GM10248 (cell line): ENCODE data around the gene LRTM2.

ENCODE experiments used
- CTCF ChIA-PET: fragments of 300-600 bp; sonication (Branson Sonifier 250); formaldehyde crosslinking; extraction: SDS; loops from one replicate; lab custom pipeline; 2021; ENCODE audit warnings: antibody characterized with exemption; lab: Yijun Ruan, JAX
- POLR2A ChIA-PET: fragments of 350-650 bp; sonication (Branson Sonifier 250); formaldehyde crosslinking; extraction: SDS; loops from one replicate; lab custom pipeline; 2020; ENCODE audit warnings: antibody characterized with exemption; lab: Yijun Ruan, JAX
- DNase-seq: peaks from one replicate; pipeline ENCODE4 v3.0.0; 2012; ENCODE audit errors: extremely low spot score
- TF ChIP-seq, protein P1 (sequence below): IDR thresholded peaks from 2 replicates; pipeline ENCODE4 v1.5.1; 2012; ENCODE audit warnings: mild to moderate bottlenecking, low read depth; ENCODE audit errors: extremely low read depth, missing control alignments, control extremely low read depth

The LRTM2 gene

DNA sequence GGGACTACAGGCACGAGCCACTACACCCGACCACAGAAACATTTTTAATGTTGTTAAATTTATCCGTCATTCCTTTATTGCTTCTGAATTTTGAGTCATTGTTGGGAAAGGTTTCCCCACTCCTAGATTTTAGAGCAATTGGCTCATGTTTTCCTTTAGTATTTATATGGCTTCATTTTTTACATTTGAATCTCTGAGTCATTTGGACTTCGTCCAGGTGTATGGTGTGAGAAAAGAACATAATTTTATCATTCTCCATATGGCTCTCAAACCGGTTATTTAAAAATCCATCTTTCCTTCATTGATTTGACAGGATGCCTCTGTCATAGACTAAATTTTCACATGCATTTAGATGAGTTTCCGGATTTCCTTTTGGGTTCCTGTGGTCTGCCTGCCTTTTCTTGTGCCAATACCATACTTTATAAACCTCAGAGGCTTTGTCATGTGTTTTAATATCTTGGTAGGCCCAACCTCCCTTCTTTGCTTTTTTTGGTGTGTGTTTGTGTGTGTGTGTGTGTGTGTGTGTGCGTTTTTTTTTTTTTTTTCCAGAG is 30.9 kb downstream of the LRTM2 start:
- DNase-seq: no peak
- TF ChIP-seq, protein P1, sequence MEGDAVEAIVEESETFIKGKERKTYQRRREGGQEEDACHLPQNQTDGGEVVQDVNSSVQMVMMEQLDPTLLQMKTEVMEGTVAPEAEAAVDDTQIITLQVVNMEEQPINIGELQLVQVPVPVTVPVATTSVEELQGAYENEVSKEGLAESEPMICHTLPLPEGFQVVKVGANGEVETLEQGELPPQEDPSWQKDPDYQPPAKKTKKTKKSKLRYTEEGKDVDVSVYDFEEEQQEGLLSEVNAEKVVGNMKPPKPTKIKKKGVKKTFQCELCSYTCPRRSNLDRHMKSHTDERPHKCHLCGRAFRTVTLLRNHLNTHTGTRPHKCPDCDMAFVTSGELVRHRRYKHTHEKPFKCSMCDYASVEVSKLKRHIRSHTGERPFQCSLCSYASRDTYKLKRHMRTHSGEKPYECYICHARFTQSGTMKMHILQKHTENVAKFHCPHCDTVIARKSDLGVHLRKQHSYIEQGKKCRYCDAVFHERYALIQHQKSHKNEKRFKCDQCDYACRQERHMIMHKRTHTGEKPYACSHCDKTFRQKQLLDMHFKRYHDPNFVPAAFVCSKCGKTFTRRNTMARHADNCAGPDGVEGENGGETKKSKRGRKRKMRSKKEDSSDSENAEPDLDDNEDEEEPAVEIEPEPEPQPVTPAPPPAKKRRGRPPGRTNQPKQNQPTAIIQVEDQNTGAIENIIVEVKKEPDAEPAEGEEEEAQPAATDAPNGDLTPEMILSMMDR: no peak
- ChIA-PET CTCF (no interaction called here), POLR2A (no interaction called here)

DNA sequence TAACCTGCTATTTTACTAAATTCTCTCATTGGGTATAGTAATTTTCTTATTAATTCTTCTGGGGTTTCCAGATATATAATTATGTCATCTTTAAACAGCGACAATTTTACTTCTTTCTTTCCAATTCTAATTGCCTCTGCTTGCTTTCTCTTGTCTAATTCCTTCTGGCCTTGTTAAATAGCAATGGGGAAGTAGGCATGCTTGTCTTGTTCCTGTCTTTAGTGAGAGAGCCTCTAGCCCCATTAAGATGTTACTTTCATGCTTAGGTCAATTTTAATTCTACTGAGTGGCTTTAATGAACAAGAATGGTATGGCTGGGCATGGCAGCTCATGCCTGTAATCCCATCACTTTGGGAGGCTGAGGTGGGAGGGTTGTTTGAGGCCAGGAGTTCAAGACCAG is 31.7 kb downstream of the LRTM2 start:
- POLR2A ChIA-PET: no interaction called here
- TF ChIP-seq, protein P1: no peak
- CTCF ChIA-PET: no interaction called here
- no peak for DNase-seq

DNA sequence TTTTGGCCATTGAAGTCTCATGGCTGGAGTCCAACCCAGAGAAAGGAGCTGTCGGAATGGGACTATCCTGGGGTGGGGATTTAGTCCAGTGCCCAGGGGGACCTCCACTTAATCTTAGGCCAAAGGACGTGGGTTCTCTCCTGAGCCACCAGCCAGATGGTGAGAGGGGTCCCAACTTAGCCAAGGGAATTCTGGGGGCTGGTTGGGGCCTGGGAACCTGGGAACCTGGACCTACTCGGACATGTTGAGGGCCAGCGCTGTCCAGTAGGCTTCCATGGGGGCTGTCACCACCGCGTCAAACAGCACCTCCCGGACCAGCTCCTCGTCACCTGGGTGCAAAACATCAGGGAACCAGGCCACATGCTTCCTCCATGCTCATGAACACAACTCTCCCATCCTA is 33.4 kb downstream of the LRTM2 start:
- POLR2A ChIA-PET: no interaction called here
- TF ChIP-seq, protein P1: no peak
- no peak for DNase-seq
- CTCF ChIA-PET: interaction anchor here (1.7 kb wide), 1 partner anchor 13 kb away, joined by 4 read pairs; no protein-coding TSS in a partner anchor

DNA sequence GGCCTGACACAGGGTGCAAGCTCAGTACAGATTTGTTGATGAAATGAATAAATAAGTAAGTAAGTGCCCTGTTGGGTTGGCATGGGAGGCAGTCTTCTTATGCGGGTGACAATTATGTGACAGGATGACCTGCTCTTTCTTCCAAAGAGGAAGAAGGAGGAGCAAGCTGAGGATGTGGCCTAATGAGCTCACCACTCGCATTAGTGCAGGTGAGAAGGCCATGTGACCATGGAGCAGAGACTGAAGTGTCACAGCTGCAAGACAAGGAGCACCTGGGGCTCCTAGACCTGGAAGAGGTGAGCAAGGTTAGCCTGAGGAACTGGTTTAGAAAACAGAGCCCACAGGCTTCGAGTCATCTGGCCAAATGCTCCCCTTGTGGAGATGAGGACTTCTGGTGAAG is 34.9 kb downstream of the LRTM2 start:
- DNase-seq: no peak
- ChIA-PET POLR2A (no interaction called here), CTCF (interaction anchor here (1.2 kb wide), 1 partner anchor 18 kb away, joined by 3 read pairs; no protein-coding TSS in a partner anchor)
- TF ChIP-seq, protein P1: no peak

DNA sequence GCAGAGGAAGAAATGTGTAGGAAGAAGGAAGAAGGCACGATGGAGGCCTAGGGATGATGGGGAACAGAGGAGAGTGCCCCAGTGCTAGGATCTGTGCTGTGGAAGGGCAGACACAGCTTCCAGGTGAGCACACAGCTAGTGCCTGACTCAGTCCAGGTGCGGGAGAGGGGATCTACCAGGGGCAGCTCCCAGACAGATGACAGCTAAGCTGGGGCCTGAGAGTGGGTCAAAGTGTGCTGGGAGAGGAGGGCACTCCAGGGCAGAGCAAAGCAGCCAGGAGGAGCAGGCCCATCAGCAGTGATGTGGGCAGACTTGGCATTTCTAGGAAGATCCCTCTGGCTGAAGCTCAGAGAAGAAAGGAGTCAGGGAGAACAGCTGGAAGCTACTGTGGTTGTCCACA is 36.7 kb downstream of the LRTM2 start:
- TF ChIP-seq, protein P1: no peak
- POLR2A ChIA-PET: no interaction called here
- no peak for DNase-seq
- CTCF ChIA-PET: interaction anchor here (1.2 to 3.0 kb wide), 2 partner anchors 17 to 83 kb away, joined by 3 to 10 read pairs; no protein-coding TSS in a partner anchor

DNA sequence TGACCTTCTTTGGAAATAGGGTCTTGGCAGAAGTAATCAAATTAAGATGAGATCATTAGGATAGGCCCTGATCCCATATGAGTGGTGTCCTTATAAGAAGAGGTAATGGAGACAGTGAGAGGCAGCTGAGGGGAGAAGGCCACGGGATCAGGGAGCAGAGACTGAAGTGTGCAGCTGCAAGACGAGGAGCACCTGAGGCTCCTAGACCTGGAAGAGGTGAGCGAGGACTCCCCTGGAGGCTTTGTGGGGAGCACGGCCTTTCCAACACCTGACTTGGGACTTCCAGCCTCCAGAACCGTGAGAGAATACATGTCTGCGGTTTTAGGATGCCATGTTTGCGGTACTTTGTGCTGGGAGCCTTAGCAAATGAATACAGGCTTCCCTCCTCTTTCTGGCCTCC is 37.5 kb downstream of the LRTM2 start:
- no peak for DNase-seq
- TF ChIP-seq, protein P1: no peak
- POLR2A ChIA-PET: no interaction called here
- CTCF ChIA-PET: interaction anchor here (3.0 kb wide), 1 partner anchor 82 kb away, joined by 10 read pairs; no protein-coding TSS in a partner anchor

DNA sequence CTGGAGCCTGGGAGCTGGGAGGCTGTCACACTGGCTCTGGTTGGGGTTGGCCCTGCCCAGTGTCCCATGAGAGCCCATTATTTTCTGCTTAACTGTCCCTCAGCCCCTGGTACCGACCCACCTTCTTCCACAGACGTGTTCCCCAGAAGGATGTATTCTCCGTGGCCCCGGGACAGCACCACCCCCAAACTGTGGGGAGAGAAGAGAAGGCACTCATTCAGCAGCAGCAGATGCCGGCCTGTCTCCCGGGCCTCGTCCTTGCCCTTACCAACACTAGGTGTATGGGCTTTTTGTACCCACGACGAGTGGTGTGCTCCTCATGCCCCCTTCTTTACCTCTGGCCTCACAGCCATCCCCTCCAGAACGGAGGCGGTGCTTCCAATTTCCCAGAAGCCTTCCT is 38.1 kb downstream of the LRTM2 start:
- DNase-seq: no peak
- ChIA-PET POLR2A (no interaction called here), CTCF (interaction anchor here (3.0 kb wide), 1 partner anchor 81 kb away, joined by 10 read pairs; no protein-coding TSS in a partner anchor)
- TF ChIP-seq, protein P1: no peak
